Endothelial cell of umbilical vein (primary cell): Measurements from ENCODE around the gene NRG3. TPM values are rescaled to one million over a fixed set of nuclear protein-coding genes. Genes with fewer than 3 reads are reported as not detected.

Source experiments
- BruUV-seq: library from RNA; stranded (reverse); fragments of 400-500 nt; replicated peaks from 2 replicates; lab custom pipeline; 2021; lab: Mats Ljungman, UMichigan
- CTCF ChIA-PET: fragments of 300-600, 350-600 bp; sonication (Branson Sonifier 250); formaldehyde crosslinking; loops from one replicate; lab custom pipeline; 2021; ENCODE audit warnings: antibody characterized with exemption, inconsistent platforms; lab: Charles Lee
- POLR2A ChIA-PET: fragments of 300-600, 350-600 bp; sonication (Branson Sonifier 250); formaldehyde crosslinking; loops from one replicate; lab custom pipeline; 2021; ENCODE audit warnings: antibody characterized with exemption, inconsistent platforms; lab: Charles Lee
- DNase-seq: peaks from one replicate; pipeline ENCODE4 v3.0.0-alpha.2; 2011; ENCODE audit warnings: low read depth, low spot score
- FAIRE-seq: peaks from 2 replicates; lab custom pipeline; 2011; peaks lifted over from hg19 to GRCh38; lab: Jason Lieb, UNC
- H2AFZ ChIP-seq: 2 replicates; pipeline ENCODE4 v1.6.0; 2012; ENCODE audit warnings: low read depth, low read length, control low read depth, inconsistent platforms
- H3K27ac ChIP-seq: 2 replicates; pipeline ENCODE4 v1.5.1; 2011; ENCODE audit warnings: low read depth, mild to moderate bottlenecking, control low read depth, low read length, moderate library complexity; ENCODE audit not compliant: insufficient read depth
- H3K27me3 ChIP-seq, 2 experiments: 2 replicates each; pipeline versions ENCODE4 v1.6.0 to v1.6.1; 2011; ENCODE audit warnings: low read length in 2 of 2, mixed read lengths in 1 of 2; ENCODE audit not compliant: control insufficient read depth in 2 of 2, insufficient read depth in 2 of 2
- H3K36me3 ChIP-seq, 2 experiments: 2 replicates in 1 of 2; 3 replicates in 1 of 2; pipeline ENCODE4 v1.5.1; 2011; ENCODE audit warnings: low read length in 2 of 2, mild to moderate bottlenecking in 1 of 2, moderate library complexity in 1 of 2; ENCODE audit not compliant: control insufficient read depth in 2 of 2, insufficient read depth in 2 of 2; ENCODE audit errors: extremely low read depth in 1 of 2
- H3K4me1 ChIP-seq: 3 replicates; pipeline ENCODE4 v1.5.1; 2011; ENCODE audit warnings: mild to moderate bottlenecking, low read length; ENCODE audit not compliant: control insufficient read depth, insufficient read depth; ENCODE audit errors: extremely low read depth
- H3K4me2 ChIP-seq: 2 replicates; pipeline ENCODE4 v1.6.1; 2011; ENCODE audit warnings: low read length, control low read depth, mixed read lengths; ENCODE audit not compliant: insufficient read depth
- H3K4me3 ChIP-seq, 3 experiments: fragments of 200-600 bp in 1 of 3; sonication (generic), shearing (Covaris generic) in 1 of 3; replicated peaks in 1 of 3; 2 replicates each; pipeline ENCODE4 v1.5.1; 2011 to 2016; ENCODE audit warnings: control low read depth in 3 of 3, low read length in 3 of 3, mild to moderate bottlenecking in 2 of 3, inconsistent platforms in 1 of 3, low read depth in 1 of 3, moderate library complexity in 1 of 3; ENCODE audit not compliant: insufficient read depth in 1 of 3
- H3K79me2 ChIP-seq: 2 replicates; pipeline ENCODE4 v1.6.0; 2012; ENCODE audit warnings: low read length, inconsistent platforms; ENCODE audit not compliant: control insufficient read depth, insufficient read depth
- H3K9ac ChIP-seq: replicated peaks from 2 replicates; pipeline ENCODE3; 2011; ENCODE audit warnings: low read length, control low read depth; ENCODE audit not compliant: insufficient read depth; ENCODE audit errors: extremely low read depth
- H3K9me1 ChIP-seq: replicated peaks from 3 replicates; pipeline ENCODE4 v1.6.0; 2011; ENCODE audit warnings: mild to moderate bottlenecking, low read length; ENCODE audit not compliant: control insufficient read depth, insufficient read depth; ENCODE audit errors: extremely low read depth
- H3K9me3 ChIP-seq: replicated peaks from 2 replicates; pipeline ENCODE4 v1.5.1; 2012; ENCODE audit warnings: low read length, inconsistent platforms; ENCODE audit not compliant: control insufficient read depth, insufficient read depth
- H4K20me1 ChIP-seq: replicated peaks from 2 replicates; pipeline ENCODE3; 2011; ENCODE audit warnings: mild to moderate bottlenecking, low read length; ENCODE audit not compliant: control insufficient read depth, insufficient read depth; ENCODE audit errors: extremely low read depth
- EZH2 ChIP-seq: IDR thresholded peaks from 2 replicates; pipeline ENCODE4 v1.6.1; 2012; ENCODE audit warnings: borderline replicate concordance, low read depth, mild to moderate bottlenecking, moderate library complexity, low read length, inconsistent platforms; ENCODE audit not compliant: severe bottlenecking
- FOS ChIP-seq: IDR thresholded peaks from 2 replicates; pipeline ENCODE4 v1.6.1; 2011; ENCODE audit warnings: mild to moderate bottlenecking, low read length, moderate library complexity, borderline replicate concordance; ENCODE audit not compliant: insufficient read depth
- GATA2 ChIP-seq: IDR thresholded peaks from 2 replicates; pipeline ENCODE4 v1.7.0; 2011; ENCODE audit warnings: low read depth, mild to moderate bottlenecking, moderate library complexity, mixed read lengths, low read length; ENCODE audit not compliant: insufficient read length, insufficient read depth
- JUN ChIP-seq: IDR thresholded peaks from 2 replicates; pipeline ENCODE4 v1.6.1; 2011; ENCODE audit warnings: borderline replicate concordance, low read depth; ENCODE audit not compliant: insufficient read length, insufficient read depth
- MYC ChIP-seq: IDR thresholded peaks from one replicate; pipeline ENCODE4 v1.6.1; 2011; ENCODE audit warnings: mild to moderate bottlenecking, low read depth, low read length
- POLR2A ChIP-seq: IDR thresholded peaks from 2 replicates; pipeline ENCODE4 v1.6.1; 2012; ENCODE audit warnings: low read depth, mild to moderate bottlenecking, control low read depth, low read length
- POLR2AphosphoS5 ChIP-seq: IDR thresholded peaks from 2 replicates; pipeline ENCODE4 v1.6.1; 2012; ENCODE audit warnings: low read depth, mild to moderate bottlenecking, control low read depth, low read length, moderate library complexity; ENCODE audit not compliant: insufficient read depth
- dilution Hi-C: fragments of 300-500 bp; cut with MboI; formaldehyde crosslinking; loops from one replicate; pipeline ENCODE4 v1.15.0; 2019; ENCODE audit warnings: low sequenced_read_pairs; ENCODE audit not compliant: extremely low pct_ligation_motif_present
- intact Hi-C: fragments of 100-400 bp; cut with micrococcal nuclease; formaldehyde crosslinking; loops from one replicate; pipeline ENCODE4 v1.10.0; 2022
- polyA plus RNA-seq, 4 experiments: library from polyadenylated mRNA; depleted of rRNA in 3 of 4; stranded (reverse) in 3 of 4; unstranded in 1 of 4; fragments of >200 nt; gene quantifications; 2 replicates each; pipeline versions ENCODE4 v1.2.1 to v1.2.3, GENCODE V29; 2011 to 2012; ENCODE audit warnings: missing spikeins in 1 of 4
- total RNA-seq: library from RNA; stranded (reverse); gene quantifications from 2 replicates; pipeline ENCODE4 v1.2.3, GENCODE V29; 2021
- TF ChIP-seq, protein P1 (sequence below): IDR thresholded peaks from 2 replicates; pipeline ENCODE4 v1.6.1; 2011; ENCODE audit not compliant: insufficient read depth, insufficient read length
- TF ChIP-seq, protein P2 (sequence below), 2 donors: IDR thresholded peaks; 1 replicate in 1 of 2; 2 replicates in 1 of 2; pipeline ENCODE4 v1.5.1; 2011; ENCODE audit warnings: low read length in 2 of 2, mild to moderate bottlenecking in 2 of 2, moderate library complexity in 2 of 2, control low read depth in 1 of 2, inconsistent platforms in 1 of 2, low read depth in 1 of 2; ENCODE audit not compliant: insufficient read depth in 1 of 2; ENCODE audit errors: extremely low read depth in 1 of 2

The NRG3 gene
- total and polyA plus RNA-seq, 2 donors (not counting 3 experiments of a cell fraction or from before 2014, with no cell fraction given), result 1.9 to 3.9 TPM

GRCh38 chr10:81848931-81849330, 26.1 kb upstream of the NRG3 start:
- no TSS peak for BruUV-seq
- dilution Hi-C loops (no loop called here), intact Hi-C loops (loop anchor here (10.0 kb wide), 2 partner anchors 236 to 1116 kb away; no protein-coding TSS in a partner anchor)
- Histone ChIP-seq H4K20me1 (no peaks in the 10 kb centered on the region), H3K79me2 (no peaks in the 10 kb centered on the region), H3K9me3 (no peaks in the 10 kb centered on the region), H3K9me1 (no peaks in the 10 kb centered on the region), H3K27me3 (no peaks in the 10 kb centered on the region), H3K4me3 (no peak overlapping the region), H3K4me1 (no peaks in the 10 kb centered on the region), H3K36me3 (no peaks in the 10 kb centered on the region), H2AFZ (no peak overlapping the region), H3K4me2 (no peak overlapping the region), H3K27ac (no peak overlapping the region), H3K9ac (no peak overlapping the region)
- DNase-seq (no peak), FAIRE-seq (no peak)
- ChIA-PET CTCF (no interaction called here), POLR2A (no interaction called here)
- no peak for TF ChIP-seq FOS
- no peak for TF ChIP-seq POLR2A
- TF ChIP-seq MYC, result no peak
- TF ChIP-seq GATA2, result no peak

DNA sequence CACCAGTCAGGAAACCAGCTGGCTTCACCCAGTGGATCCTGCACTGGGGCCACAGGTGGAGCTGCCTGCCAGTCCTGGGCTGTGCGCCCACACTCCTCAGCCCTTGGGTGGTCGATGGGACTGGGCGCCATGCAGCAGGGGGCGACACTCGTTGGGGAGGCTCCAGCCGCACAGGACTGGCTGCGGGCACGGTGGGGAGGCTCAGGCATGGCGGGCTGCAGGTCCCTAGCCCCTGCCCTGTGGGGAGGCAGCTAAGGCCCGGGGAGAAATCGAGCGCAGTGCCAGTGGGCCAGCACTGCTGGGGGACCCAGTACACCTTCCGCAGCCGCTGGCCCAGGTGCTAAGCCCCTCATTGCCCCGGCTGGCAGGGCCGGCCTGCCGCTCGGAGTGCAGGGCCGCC, 12.4 kb upstream of the NRG3 start:
- H2AFZ ChIP-seq, result no peak overlapping the region
- no peaks in the 10 kb centered on the region for H3K36me3 ChIP-seq
- no peak overlapping the region for H3K4me3 ChIP-seq
- H3K9ac ChIP-seq, result no peak overlapping the region
- no TSS peak for BruUV-seq
- FAIRE-seq, result no peak
- no peak overlapping the region for H3K4me2 ChIP-seq
- dilution Hi-C loops (no loop called here), intact Hi-C loops (no loop called here)
- ChIA-PET CTCF (no interaction called here), POLR2A (no interaction called here)
- H3K9me3 ChIP-seq, result no peaks in the 10 kb centered on the region
- no peak overlapping the region for H3K27ac ChIP-seq
- peaks cover 35% of the 10 kb centered on the region for H3K4me1 ChIP-seq
- no peaks in the 10 kb centered on the region for H3K9me1 ChIP-seq
- H4K20me1 ChIP-seq, result no peaks in the 10 kb centered on the region
- no peak for DNase-seq
- H3K27me3 ChIP-seq, result no peaks in the 10 kb centered on the region
- TF ChIP-seq EZH2 (no peak), GATA2 (no peak), POLR2AphosphoS5 (no peak), FOS (no peak), JUN (no peak), POLR2A (no peak), MYC (no peak)
- TF ChIP-seq, protein P1, sequence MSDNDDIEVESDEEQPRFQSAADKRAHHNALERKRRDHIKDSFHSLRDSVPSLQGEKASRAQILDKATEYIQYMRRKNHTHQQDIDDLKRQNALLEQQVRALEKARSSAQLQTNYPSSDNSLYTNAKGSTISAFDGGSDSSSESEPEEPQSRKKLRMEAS, result no peak
- TF ChIP-seq, protein P2, sequence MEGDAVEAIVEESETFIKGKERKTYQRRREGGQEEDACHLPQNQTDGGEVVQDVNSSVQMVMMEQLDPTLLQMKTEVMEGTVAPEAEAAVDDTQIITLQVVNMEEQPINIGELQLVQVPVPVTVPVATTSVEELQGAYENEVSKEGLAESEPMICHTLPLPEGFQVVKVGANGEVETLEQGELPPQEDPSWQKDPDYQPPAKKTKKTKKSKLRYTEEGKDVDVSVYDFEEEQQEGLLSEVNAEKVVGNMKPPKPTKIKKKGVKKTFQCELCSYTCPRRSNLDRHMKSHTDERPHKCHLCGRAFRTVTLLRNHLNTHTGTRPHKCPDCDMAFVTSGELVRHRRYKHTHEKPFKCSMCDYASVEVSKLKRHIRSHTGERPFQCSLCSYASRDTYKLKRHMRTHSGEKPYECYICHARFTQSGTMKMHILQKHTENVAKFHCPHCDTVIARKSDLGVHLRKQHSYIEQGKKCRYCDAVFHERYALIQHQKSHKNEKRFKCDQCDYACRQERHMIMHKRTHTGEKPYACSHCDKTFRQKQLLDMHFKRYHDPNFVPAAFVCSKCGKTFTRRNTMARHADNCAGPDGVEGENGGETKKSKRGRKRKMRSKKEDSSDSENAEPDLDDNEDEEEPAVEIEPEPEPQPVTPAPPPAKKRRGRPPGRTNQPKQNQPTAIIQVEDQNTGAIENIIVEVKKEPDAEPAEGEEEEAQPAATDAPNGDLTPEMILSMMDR (IDR thresholded peaks at IDR 0.05; ENCODE audit: extremely low read depth in 1 of 2, insufficient read depth in 1 of 2, low read depth in 1 of 2, low read length in 2 of 2), result no peak
- no peaks in the 10 kb centered on the region for H3K79me2 ChIP-seq
